HG03064 (cell line): ENCODE data around the gene PTGIR.

Experiments used
- ATAC-seq: cut with Tn5 transposase; IDR thresholded peaks from one replicate; pipeline ENCODE4 v1.9.1; 2021; ENCODE audit warnings: low read depth; ENCODE audit not compliant: unreplicated experiment

PTGIR gene, protein sequence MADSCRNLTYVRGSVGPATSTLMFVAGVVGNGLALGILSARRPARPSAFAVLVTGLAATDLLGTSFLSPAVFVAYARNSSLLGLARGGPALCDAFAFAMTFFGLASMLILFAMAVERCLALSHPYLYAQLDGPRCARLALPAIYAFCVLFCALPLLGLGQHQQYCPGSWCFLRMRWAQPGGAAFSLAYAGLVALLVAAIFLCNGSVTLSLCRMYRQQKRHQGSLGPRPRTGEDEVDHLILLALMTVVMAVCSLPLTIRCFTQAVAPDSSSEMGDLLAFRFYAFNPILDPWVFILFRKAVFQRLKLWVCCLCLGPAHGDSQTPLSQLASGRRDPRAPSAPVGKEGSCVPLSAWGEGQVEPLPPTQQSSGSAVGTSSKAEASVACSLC

DNA sequence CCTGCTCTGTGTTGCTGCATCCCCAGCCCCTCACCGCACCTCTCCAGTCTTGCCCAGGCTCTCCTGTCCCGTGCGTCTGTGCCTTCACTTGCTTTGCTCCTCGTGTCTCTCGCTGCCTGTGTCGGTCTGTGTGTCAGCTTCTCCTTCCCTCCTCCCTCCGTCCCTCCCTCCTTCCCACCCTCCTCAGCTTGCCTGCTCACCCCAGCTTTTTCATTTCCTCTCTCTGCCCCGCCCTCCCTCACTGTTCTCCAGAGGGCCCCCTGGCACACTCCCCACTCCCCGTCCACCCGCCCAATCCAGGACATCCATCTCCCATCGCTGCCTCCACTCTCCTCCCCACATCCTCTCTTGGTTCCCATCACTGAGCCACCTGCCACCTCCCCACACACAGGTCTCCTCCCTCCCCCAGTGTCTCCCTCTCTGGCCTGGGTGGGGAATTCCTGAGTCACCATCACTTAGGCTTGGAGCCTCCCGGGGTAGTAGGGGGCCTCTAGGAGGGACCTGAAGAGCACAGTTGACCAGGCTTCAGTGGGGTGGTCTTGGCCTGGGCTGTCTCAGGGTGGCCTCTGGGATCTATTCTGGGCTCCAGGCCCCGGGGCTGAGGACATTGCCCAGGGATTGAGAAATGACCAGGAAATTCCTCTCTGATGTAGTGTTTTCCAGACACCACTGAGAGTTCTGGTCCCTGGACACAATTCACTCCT is at the start of gene PTGIR:
Gene PTGIR (minus strand): TSS at position 132 of the 704 bp plus-strand sequence. CDS start 864 bp downstream, outside the sequence.
- ATAC-seq, result no peak

DNA sequence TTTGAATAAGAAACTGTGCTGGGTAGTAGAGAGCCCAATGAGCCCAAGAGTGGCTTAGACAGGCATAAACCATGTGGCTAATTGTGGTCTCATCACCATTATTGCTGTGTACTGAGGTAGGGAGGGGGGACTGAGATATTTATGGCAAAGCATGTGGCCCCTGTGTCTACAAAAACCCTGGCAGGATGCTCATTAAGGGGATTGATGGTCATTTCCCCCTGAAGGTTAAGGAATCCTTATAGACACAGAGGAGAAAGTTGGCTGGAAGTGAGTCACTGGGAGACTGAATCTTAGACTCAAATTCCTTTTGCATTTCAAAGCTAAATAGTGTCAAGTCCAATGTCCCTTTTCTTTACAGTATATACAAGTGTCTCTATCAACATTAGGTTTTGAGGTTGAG is 45.9 kb upstream of the PTGIR start:
- no peak for ATAC-seq

DNA sequence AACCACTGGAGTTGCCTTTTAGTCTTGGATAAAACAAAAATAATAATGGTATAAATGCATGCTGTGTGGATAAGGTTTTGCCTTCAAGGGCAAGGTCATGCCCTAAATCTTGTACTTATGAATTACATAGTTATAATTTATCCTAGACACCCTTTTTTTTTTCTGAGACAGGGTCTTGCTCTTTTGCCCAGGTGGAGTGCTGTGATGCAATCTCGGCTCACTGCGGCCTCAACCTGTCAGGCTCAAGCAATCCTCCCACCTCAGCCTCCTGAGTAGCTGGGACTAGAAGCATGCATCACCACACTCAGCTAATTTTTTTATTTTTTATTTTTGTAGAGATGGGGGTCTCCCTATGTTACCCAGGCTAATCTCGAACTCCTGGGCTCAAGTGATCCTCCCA is 43.8 kb upstream of the PTGIR start:
- no peak for ATAC-seq

DNA sequence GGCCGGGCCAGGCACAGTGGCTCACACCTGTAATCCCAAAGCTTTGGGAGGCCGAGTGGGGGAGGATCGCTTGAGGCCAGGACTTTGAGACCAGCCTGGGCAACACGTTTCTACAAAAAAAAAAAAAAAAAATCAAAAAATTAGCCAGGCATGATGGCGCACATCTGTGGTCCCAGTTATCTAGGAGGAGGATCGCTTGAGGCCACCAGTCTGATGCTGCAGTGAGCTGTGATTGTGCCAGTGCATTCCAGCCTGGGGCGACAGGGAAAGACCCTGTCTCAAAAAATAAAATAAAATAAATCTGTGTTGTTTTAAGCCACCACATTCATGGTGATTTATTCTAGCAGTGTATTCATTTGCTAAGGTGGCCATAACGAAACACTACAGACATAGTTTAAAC is 40.2 kb upstream of the PTGIR start:
- no peak for ATAC-seq

DNA sequence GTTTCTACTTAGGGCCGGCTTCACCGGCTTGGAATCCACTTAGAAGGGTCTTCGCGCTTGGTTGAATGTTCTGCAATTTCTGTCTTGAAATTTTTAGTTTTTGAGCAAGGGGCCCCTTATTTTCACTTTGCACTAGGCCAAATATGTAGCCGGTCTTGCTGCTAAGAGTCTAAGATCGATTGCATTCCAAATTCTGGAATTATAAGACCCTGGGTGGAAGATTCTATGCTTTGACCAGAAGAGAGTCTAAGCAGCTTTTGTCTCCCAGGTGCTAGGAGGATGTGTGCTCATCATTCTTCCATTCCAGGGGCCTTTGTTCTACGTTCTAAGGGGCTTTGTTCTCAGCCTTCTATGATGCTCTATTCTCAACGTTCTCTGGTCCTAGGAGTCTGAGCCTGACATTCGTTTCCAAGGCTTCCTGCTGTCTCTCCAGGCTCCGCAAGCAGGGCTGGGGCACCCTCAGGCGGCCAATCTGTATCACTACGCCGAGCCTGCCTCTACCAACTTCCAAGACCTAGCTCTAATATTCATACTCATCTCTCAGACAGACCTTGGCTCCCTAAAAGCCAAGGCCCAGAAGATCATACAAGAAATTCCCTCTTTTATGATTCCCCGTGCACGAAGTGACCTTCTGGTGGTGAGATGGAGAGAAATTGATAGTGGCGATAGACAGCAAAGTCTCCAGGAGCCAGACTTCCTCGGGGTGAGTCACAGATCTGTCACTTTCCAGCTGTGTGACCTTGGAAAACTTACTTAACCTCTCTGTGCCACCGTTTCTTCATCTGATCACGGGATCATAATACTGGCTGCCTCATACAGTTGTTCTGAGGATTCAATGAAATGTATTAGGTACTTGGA is 37.1 kb upstream of the PTGIR start:
- ATAC-seq, result peak; percentile 42

DNA sequence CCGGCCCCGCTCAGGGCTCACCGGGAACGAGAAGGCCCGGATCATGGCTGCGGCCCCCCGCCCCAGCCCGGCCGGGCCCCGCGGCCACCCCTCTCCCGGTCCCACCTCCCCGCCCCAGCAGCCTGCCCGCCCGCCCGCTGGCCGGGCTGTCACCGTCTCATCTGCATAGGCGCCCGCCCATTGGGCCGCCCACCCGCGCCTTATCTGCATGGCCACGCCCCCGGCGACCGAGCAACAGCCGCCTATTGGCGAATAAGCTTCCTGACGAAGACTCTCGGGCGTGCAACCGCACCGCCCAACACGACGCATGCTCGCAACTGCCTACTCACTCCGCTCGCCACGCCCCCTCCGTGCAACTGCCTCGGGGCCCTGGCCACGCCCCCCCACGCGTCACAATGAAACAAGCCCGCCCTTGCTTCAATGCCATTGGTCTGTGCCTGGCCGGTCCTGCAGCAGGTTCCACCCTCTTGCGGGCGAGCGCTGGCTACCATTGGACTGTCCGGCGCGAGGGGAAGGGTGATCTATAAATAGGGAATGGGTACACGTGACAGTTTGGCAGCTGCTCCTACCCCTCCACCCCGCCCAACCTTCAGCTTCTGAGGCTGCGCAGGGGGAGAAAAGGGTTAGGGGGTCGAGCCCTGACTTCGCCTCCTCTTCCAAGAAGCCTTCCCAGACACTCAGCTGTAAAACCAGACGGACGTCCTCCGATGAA is 36.3 kb upstream of the PTGIR start, which contains the start of gene DACT3:
Gene DACT3 (minus strand): TSS at position 163 of the 712 bp plus-strand sequence. CDS start 118 bp downstream, at position 45.
- ATAC-seq, result peak; percentile 84

DNA sequence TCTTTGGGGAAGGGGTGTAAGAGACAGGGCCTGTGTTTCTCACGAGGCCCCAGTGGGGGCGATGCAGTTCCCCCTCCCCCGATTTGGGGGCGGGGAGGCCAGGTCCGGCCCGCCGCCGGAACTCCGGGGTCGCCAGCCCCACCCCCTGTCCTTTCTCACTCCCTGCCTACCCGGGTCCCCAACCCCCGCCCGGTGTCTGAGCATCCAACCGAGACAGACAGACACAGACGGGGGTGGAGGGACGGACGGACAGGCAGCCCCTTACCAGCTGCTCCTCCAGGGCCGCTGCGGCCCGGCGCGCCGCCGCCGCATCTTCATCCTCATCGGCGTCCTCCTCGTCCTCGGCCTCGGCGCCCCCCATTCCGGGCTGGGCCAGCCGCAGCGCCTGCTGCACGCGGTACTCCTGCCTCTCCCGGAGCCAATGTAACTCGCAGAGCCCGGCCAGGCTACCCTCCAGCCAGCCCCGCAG is 35.7 kb upstream of the PTGIR start:
- ATAC-seq, result no peak

DNA sequence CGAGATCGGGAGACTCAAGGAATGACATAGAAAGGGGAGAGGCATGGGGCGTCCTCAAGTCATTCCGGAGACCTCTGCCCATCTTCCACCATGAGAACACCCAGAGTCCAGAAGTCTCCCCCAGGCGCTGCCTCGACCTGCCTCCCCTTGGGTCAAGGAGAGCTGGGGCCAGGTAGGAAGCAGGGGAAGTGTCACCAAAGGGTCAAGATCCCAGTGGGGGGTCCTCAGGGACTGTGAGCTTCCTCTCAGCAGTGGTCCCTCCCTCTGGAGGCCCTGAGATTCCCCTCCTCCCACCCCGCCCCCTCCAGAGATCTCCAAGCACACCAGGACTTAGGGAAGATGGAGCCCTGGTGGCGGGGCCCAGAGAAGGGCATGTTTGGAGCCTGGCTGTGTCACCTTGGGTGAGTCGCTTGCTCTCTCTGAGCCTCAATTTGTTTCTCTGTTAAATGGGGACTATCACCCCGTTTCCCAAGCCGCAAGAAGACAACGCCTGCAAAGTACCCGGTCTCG is 35.2 kb upstream of the PTGIR start:
- no peak for ATAC-seq

DNA sequence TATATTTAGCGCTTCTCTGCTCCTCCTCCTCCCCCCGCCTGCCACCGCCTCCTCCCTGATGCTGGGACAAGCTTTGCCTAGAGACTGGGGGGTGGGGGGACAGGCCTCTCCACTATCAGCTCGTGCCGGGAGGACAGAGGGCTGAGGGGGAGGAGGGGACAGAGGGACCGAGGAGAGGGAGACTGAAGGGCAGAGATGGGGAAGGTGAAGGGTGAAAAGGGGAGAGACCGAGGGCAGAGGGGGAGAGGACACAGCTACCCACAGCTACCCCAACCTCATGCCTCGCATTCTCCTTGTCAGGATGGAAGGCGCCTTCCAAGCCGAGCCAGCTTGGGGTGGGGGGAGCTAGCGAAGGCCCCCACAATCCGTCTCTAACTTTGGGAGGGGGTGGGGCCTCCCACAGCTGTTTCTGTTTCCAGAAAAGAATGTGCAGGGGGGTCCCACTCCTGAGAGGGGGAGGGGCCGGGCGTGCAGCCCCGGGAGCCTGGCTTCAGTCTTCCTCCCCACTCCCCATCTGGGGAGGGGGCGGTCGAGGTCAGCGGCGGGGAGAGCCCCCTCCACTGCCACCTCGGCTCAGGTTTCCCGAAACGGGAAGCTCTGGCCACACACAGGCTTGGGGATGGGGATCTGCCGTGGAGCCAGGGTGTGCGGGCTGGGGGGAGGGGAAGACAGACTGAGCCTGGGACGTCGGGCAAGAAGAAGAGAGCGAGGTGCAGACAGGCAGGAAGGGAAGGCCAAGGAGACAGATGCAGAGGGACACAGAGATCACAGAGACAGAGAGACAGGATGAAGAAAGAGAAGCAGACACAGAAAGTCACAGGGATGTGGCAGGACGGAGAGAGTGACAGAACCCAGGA is 34.5 kb upstream of the PTGIR start:
- ATAC-seq, result no peak

DNA sequence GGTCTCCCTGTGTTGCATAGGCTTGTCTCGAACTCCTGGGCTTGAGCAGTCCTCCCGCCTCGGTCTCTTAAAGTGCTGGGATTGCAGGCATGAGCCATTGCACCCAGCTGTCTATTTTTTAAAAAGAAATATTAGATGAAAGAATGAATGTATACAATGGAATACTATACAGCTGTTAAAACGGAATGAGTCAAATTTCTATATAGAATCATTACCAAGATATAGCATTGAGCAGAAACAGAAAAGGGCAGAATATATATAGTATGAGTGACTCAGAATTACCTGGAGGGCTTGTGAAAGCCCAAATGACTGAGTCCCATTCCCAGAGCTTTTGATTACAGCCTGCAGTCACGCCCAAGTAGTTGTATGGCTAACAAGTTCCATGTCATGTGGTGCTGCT is 31.7 kb upstream of the PTGIR start:
- no peak for ATAC-seq

DNA sequence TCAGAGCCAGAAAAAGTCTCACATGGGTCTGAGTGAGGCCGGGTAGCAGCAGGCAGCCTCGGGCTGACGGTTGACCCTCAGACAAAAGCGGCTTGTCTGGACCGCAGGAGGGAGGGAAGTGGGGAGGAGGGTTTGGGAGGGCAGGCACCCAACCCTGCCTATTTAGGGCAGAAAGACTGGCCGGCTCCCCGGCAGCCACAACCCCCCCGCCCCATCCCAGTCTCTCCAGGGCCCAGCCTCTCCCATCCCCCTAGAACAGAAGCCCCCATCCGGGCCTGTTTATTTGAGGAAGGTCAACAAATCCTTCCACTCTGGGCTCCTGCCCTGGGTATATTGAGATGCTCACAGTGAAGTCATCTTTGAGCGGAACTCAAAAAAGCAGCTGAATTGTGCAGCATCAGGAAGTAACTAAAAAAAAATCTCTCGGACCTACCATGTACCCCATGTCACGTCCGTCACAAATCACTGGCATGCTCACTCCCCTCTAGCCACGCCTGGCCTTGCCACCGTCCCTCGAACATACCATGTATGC is 29.8 kb upstream of the PTGIR start:
- no peak for ATAC-seq

DNA sequence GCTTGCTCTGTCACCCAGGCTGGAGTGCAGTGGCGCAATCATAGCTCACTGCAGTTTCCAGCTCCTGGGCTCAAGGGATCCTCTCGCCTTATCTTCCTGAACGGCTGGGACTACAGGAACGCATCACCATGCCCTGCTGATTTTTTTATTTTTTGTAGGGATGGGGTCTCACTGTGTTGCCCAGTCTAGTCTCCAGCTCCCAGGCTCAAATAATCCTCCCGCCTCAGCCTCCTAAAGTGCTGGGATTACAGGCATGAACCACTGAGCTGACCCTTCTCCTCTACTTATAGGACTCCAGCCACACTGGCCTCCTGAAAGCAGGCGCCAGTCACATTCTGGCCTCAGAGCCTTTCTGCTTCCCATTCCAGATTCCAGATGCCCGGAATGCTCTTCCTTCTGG is 25.6 kb upstream of the PTGIR start:
- ATAC-seq, result no peak

DNA sequence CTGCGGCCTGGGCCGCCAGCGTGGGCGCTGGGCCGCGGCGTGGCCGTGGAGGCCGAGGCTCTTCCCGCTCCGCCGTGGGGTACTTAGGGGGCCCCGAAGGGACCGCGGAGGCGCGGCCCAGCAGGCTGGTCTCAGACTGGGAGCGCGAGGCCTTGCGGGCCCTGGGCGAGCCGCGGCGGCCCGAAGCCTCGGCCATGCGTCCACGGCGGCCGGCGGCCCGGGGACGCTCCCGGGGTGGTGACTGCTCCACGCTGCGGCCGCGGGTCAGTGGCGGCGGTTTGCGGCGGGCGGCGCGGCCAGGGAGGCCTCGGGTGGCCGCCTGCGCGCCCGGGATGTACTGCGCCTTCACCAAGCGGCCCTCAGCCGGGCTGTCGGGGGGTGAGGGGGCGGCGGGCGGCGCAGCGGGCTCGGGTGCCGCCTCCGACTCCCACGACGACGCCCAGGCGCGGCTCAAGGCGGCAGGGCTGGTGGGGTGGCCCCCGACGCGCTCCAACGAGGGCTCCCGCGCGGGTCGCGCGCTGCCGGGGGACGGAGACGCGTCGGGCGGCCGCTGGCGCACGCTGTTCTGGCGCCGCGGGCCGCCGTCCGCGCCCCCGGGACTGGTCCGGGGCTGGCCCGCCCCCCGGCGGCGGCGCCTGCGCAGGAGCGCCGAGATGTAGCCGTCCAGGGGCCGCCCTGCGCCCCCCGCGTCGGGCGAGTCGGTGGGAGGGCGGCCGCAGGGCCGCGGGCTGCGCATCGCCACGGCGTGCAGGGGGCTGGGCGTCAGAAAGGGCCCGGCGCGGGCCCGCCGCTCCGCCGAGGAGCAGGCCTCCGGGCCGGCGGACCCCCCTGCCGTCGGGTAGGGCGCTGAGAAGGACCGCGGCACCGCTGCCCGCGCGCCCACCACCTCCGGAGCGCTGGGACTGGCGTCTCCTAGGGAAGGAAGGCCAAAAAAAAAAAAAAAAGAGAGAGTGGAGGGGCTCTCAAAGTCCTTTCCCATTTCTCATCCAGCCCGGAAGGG is 24.4 kb upstream of the PTGIR start:
- ATAC-seq, result no peak

DNA sequence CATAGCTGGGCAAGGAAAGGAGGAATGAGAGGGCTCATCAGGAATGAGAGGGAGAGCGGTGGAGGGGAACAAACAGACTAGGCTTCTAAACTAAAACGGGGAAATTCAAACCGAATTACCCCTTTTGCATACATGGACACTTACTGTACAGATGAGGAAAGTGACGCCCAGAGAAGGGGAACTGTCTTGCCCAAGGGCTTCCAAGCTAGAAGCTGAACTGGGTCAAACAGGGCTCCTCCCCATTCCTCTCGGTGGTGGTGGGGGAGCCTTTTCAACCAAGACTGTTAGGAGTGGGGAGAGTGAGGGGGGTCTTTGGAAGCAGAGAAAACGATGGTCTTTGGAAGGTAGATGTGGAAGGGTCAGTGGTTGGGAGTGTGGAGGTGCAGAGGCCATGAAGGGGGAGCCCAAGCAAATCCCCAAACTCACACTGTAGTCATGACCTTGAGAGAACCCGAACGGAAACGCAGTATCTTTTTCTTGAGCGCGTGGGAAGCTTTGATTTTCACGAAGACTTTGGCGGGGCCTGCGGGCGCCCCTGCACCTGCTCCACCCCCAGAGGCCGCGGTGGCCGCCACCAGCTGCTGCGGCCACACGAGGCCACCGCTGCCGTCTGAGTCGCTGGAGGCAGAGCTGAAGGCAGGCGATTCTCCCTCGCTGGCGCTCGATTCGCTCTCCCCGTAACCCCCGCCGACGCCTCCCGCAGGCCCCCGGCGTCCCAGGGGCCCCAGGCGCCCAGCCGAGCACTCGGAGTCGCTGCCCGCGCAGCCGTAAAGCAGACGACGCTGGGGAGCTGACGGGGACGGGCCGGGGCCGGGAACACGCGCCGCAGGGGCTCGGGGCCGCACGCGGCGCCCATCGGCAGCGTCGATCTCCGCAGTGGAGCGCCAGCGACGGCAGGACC is 23.4 kb upstream of the PTGIR start:
- no peak for ATAC-seq

DNA sequence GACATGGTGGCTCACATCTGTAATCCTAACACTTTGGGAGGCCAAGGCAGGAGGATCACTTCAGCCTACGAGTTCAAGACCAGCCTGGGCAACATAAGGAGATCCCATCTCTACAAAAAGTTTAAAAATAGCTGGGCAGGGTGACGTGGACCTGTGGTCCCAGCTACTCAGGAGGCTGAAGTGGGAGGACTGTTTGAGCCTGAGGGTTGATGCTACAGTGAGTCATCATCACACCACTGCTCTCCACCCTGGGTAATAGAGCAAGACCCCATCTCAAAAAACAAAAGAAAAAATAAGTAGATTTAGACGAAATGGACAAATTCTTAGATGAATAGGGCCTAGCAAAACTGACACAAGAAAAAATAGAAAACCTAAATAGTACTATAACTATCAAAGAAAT is 21.5 kb upstream of the PTGIR start:
- ATAC-seq, result no peak

DNA sequence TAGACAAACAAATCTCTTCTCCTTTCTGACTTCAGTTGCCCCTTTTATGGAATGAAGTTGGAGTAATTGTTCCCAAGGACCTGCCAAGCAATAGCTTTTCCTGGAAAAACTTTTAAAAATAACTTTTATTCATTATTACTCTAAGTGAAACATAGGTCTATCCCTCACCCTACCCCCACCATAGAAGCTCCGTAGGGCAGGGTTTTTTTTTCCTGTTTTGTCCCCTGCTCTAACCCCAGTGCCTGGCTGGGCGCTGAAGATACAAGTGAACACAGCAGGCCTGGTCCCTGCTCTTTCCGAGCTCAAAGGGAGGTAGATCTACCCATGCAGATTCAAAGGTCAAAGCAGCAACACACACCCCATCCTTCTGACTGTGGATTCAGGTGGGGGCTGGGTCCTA is 19.8 kb upstream of the PTGIR start:
- ATAC-seq, result no peak

DNA sequence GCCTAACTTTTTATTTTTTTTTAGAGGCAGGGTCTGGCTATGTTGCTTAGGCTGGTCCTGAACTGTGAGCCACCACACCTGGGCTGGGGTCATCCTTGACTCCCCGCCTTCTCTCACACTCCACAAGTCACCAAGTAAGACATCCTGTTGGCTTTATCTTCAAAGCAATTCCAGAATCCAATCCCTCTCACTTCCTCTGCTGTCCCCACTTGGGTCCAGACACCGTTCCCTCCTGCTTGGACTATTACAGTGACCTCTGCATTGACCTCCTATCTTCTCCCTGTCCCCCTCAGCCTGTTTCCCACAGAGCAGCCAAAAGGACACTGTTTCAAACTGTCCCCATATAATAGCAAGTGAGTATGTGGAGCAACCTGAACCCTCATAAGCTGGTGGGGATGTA is 15.8 kb upstream of the PTGIR start:
- ATAC-seq, result no peak
